Kidney (tissue), 2 donors: ENCODE results near the gene CCNJ. TPM values are rescaled to one million over a fixed set of nuclear protein-coding genes. Genes with fewer than 3 reads are reported as not detected.

Experiments
- microRNA-seq: library from miRNA; unstranded; fragments of <30 nt; microRNA quantifications from one replicate; pipeline ENCODE4 v1.2.0, GENCODE V29; 2020
- polyA plus RNA-seq: library from polyadenylated mRNA; stranded (reverse); fragments of 350-450 nt; fragmentation: Illumina TruSeq; extraction: RNeasy Lipid Tissue Mini Kit (QIAGEN cat#74804); gene quantifications from one replicate; pipeline ENCODE4 v1.2.3, GENCODE V29; 2014; ENCODE audit warnings: low read depth, low replicate concordance; ENCODE audit not compliant: insufficient read depth
- total RNA-seq: library from RNA; stranded (reverse); fragmentation: NEBNext Ultra II Directional; extraction: Animal tissue kit (Norgen Biotek cat#: 25700); gene quantifications from one replicate; pipeline ENCODE4 v1.2.1, GENCODE V29; 2021
- donor health status: DM: yes; HTN: yes; CAD: no.

Gene CCNJ
- total and polyA plus RNA-seq, 2 donors from 2014 or later = 1.8 to 6.2 TPM

Small RNAs within 50 kb of the gene (microRNA-seq; reads per million reads assigned to microRNA genes)
- gene MIR3157 = 7.8 reads per million, percentile 15 among the genes with 10 or more reads in this experiment

Other genes with a start within 250 kb of the CCNJ start
- gene CC2D2B, start 135.6 kb upstream of the CCNJ start, total RNA-seq = 2.5 TPM
- gene CC2D2B, start 135.6 kb upstream of the CCNJ start, polyA plus RNA-seq = 0.80 TPM
- gene ZNF518A, start 86.7 kb downstream of the CCNJ start, total RNA-seq = 29.4 TPM
- gene ZNF518A, start 86.7 kb downstream of the CCNJ start, polyA plus RNA-seq = 4.8 TPM
- gene BLNK, start 228.0 kb downstream of the CCNJ start, total RNA-seq = 38.8 TPM
- gene BLNK, start 228.0 kb downstream of the CCNJ start, polyA plus RNA-seq = 28.5 TPM